MM.1S (cell line): Measurements from ENCODE around the gene LMO1.

ENCODE experiments used
- DNase-seq: peaks from one replicate; pipeline ENCODE4 v3.0.0-alpha.2; 2015
- H2AFZ ChIP-seq: fragments of 300-600 bp; sonication (generic); 2 replicates; pipeline ENCODE4 v1.6.0; 2016; ENCODE audit warnings: antibody characterized with exemption, low read length
- H3F3A ChIP-seq: fragments of 300-600 bp; sonication (generic); 2 replicates; pipeline ENCODE4 v1.6.1; 2016; ENCODE audit warnings: mild to moderate bottlenecking, antibody characterized with exemption, low read length, moderate library complexity, mixed read lengths; ENCODE audit not compliant: insufficient read depth
- H3K27ac ChIP-seq: fragments of 300-600 bp; sonication (generic); 2 replicates; pipeline ENCODE4 v1.5.1; 2016; ENCODE audit warnings: mild to moderate bottlenecking, low read length
- H3K27me3 ChIP-seq: fragments of 300-600 bp; sonication (generic); replicated peaks from 2 replicates; pipeline ENCODE4 v1.6.0; 2016; ENCODE audit warnings: low read length; ENCODE audit not compliant: insufficient read depth
- H3K36me3 ChIP-seq: fragments of 300-600 bp; sonication (generic); replicated peaks from 2 replicates; pipeline ENCODE4 v1.6.1; 2016; ENCODE audit warnings: mild to moderate bottlenecking, low read length, mixed read lengths; ENCODE audit not compliant: insufficient read depth
- H3K4me1 ChIP-seq: fragments of 300-600 bp; sonication (generic); 2 replicates; pipeline ENCODE4 v1.6.1; 2016; ENCODE audit warnings: low read length, mixed read lengths
- H3K4me2 ChIP-seq: fragments of 300-600 bp; sonication (generic); 2 replicates; pipeline ENCODE4 v1.6.0; 2016; ENCODE audit warnings: low read depth, low read length
- H3K4me3 ChIP-seq: fragments of 300-600 bp; sonication (generic); 2 replicates; pipeline ENCODE4 v1.5.1; 2016; ENCODE audit warnings: low read length, mixed read lengths
- H3K79me2 ChIP-seq: fragments of 300-600 bp; sonication (generic); 2 replicates; pipeline ENCODE4 v1.6.1; 2016; ENCODE audit warnings: mixed run types, low read length, mixed read lengths
- H3K9ac ChIP-seq: fragments of 300-600 bp; sonication (generic); 2 replicates; pipeline ENCODE4 v1.6.1; 2016; ENCODE audit warnings: low read length, mixed read lengths
- H3K9me2 ChIP-seq: fragments of 300-600 bp; sonication (generic); replicated peaks from 2 replicates; pipeline ENCODE4 v1.6.1; 2016; ENCODE audit warnings: mild to moderate bottlenecking, low read length, mixed read lengths; ENCODE audit not compliant: insufficient read depth
- H3K9me3 ChIP-seq: fragments of 300-600 bp; sonication (generic); replicated peaks from 2 replicates; pipeline ENCODE4 v1.6.1; 2016; ENCODE audit warnings: mild to moderate bottlenecking, low read length, mixed read lengths; ENCODE audit not compliant: insufficient read depth
- H4K20me1 ChIP-seq: fragments of 300-600 bp; sonication (generic); 2 replicates; pipeline ENCODE4 v1.6.1; 2016; ENCODE audit warnings: mild to moderate bottlenecking, low read length, moderate library complexity, mixed read lengths; ENCODE audit not compliant: insufficient read depth
- CTCF ChIP-seq: fragments of 300-600 bp; sonication (generic); IDR thresholded peaks from 2 replicates; pipeline ENCODE4 v1.5.1; 2016; ENCODE audit warnings: antibody characterized with exemption, low read length, mixed read lengths
- EZH2 ChIP-seq: fragments of 300-600 bp; sonication (generic); optimal IDR thresholded peaks from 2 replicates; pipeline ENCODE3; 2017; ENCODE audit warnings: low read depth, mild to moderate bottlenecking, antibody characterized with exemption, low read length, mixed read lengths
- EZH2phosphoT487 ChIP-seq: fragments of 300-600 bp; sonication (generic); IDR thresholded peaks from 2 replicates; pipeline ENCODE4 v1.6.1; 2018; ENCODE audit warnings: antibody characterized with exemption, low read length

The LMO1 gene

GRCh38 chr11:8263769-8264410 lies at the start of gene LMO1:
LMO1 (minus strand) TSS chr11:8263878; CDS start chr11:8263362, 516 bp downstream.
- Histone ChIP-seq H3K27ac (no peak within 1 kb of the TSS), H3K9me3 (no peaks in the 10 kb centered on the region), H3K4me3 (peak within 1 kb of the TSS; percentile 14; the same call in 1 of the 2 replicates), H3K9me2 (no peaks in the 10 kb centered on the region), H3K79me2 (no peaks in the 10 kb centered on the region), H3K9ac (no peak within 1 kb of the TSS), H4K20me1 (no peaks in the 10 kb centered on the region), H3K4me2 (peak within 1 kb of the TSS; percentile 85), H3F3A (no peaks in the 10 kb centered on the region), H3K27me3 (peaks cover 54% of the 10 kb centered on the region), H2AFZ (no peak within 1 kb of the TSS), H3K4me1 (no peaks in the 10 kb centered on the region), H3K36me3 (no peaks in the 10 kb centered on the region)
- peak; percentile 68 for DNase-seq
- TF ChIP-seq EZH2 = no peak
- no peak for TF ChIP-seq EZH2phosphoT487
- TF ChIP-seq CTCF = peak; percentile 90

- no peaks in the 10 kb centered on the region for H4K20me1 ChIP-seq
- no peak overlapping the region for H3K4me3 ChIP-seq
- no peak overlapping the region for H3K9ac ChIP-seq
- H3K4me1 ChIP-seq = no peaks in the 10 kb centered on the region
- no peaks in the 10 kb centered on the region for H3K27me3 ChIP-seq
- H2AFZ ChIP-seq = no peak overlapping the region
- TF ChIP-seq EZH2 (no peak), EZH2phosphoT487 (no peak), CTCF (no peak)
- no peak overlapping the region for H3K27ac ChIP-seq
- no peak for DNase-seq
- no peaks in the 10 kb centered on the region for H3F3A ChIP-seq
- no peaks in the 10 kb centered on the region for H3K79me2 ChIP-seq
- H3K9me2 ChIP-seq = no peaks in the 10 kb centered on the region
- H3K36me3 ChIP-seq = no peaks in the 10 kb centered on the region
- no peak overlapping the region for H3K4me2 ChIP-seq
- no peaks in the 10 kb centered on the region for H3K9me3 ChIP-seq
Measured at GRCh38 chr11:8312986-8313385, 49.3 kb upstream of the LMO1 start.

GRCh38 chr11:8311366-8311765 lies 47.7 kb upstream of the LMO1 start:
- no peaks in the 10 kb centered on the region for H4K20me1 ChIP-seq
- no peak overlapping the region for H3K4me2 ChIP-seq
- no peaks in the 10 kb centered on the region for H3F3A ChIP-seq
- no peak for TF ChIP-seq EZH2phosphoT487
- TF ChIP-seq CTCF = no peak
- no peak for TF ChIP-seq EZH2
- no peaks in the 10 kb centered on the region for H3K9me2 ChIP-seq
- no peaks in the 10 kb centered on the region for H3K27me3 ChIP-seq
- no peak for DNase-seq
- no peak overlapping the region for H3K4me3 ChIP-seq
- no peak overlapping the region for H3K27ac ChIP-seq
- no peak overlapping the region for H2AFZ ChIP-seq
- no peak overlapping the region for H3K9ac ChIP-seq
- no peaks in the 10 kb centered on the region for H3K9me3 ChIP-seq
- H3K4me1 ChIP-seq = no peaks in the 10 kb centered on the region
- no peaks in the 10 kb centered on the region for H3K36me3 ChIP-seq
- H3K79me2 ChIP-seq = no peaks in the 10 kb centered on the region
